ENCODE data around the gene HDGF. TPM values are rescaled to one million over a fixed set of nuclear protein-coding genes. Genes with fewer than 3 reads are reported as not detected.

Gene HDGF
- total RNA-seq, 1 experiment from 2014 or later = 310 TPM

DNA sequence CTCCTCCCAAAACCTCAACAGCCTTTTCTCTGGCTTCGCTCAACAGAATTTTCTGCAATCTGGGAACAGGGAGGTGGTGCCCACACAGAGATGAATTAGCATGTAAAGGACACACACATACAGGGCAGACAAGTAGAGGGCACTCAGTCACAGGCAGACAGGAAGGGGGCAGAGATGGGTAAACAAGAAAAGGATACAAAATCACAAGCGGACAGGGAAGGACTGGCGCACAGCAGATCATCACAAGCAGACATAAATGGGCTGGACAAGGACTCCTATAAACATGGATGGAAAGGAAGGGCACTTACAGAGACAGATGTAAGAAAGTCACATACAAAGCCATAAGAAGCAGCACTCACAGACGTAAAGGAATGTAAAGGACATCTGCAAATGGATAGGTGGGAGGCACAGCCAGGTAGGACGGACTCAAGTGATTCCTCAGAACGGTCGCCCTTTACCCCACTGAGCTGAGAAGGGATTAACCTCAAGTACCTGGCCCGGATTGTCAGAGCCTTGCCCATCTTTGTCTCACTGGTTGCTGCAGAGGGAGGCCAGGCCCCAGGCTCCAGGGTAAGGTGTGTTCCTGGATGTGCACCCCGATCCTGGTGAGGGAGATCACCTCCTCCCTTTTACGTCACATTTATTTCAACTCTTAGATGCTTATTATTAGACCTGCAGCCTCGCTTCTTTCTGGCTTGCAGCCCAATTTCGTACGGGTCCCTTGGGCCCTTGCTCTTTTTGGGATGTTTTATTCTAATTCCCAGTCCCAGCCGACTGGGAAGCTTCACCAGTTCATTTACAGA is 15.0 kb upstream of the HDGF start:
- H3K27ac ChIP-seq (ENCODE audit: insufficient read length, low read depth, low read length) = no peak overlapping the region
- no peaks in the 10 kb centered on the region for H3K27me3 ChIP-seq (ENCODE audit: insufficient read depth, low read length)
- H3K9me3 ChIP-seq (ENCODE audit: control insufficient read depth, low read depth, low read length) = no peaks in the 10 kb centered on the region
- H3K4me3 Mint-ChIP-seq = no peak overlapping the region
- no CpG with 5 or more reads among the region's 14 CpGs for WGBS (ENCODE audit: extremely low coverage, insufficient read length, low lambda C conversion rate)
- no peak overlapping the region for H2BK12ac ChIP-seq (ENCODE audit: insufficient read length, low read depth, low read length)
- no peaks in the 10 kb centered on the region for H3K27me3 Mint-ChIP-seq (ENCODE audit: low read depth)
- H2BK5ac ChIP-seq (ENCODE audit: insufficient read length, low read length) = no peak overlapping the region
- H2BK15ac ChIP-seq (ENCODE audit: low read depth, low read length) = no peak overlapping the region
- H4K8ac ChIP-seq (replicated peaks; ENCODE audit: insufficient read length, low read depth, low read length) = no peak overlapping the region
- peaks cover 9% of the 10 kb centered on the region for H3K79me1 ChIP-seq (ENCODE audit: insufficient read depth, low read depth, low read length, poor library complexity, severe bottlenecking)
- no peaks in the 10 kb centered on the region for H3K9me3 Mint-ChIP-seq
- H3K4ac ChIP-seq (ENCODE audit: low read depth, low read length) = no peak overlapping the region
- H3K4me1 ChIP-seq (ENCODE audit: insufficient read depth, low read length) = no peaks in the 10 kb centered on the region; the same call in 1 of the 2 replicates
- H3K23ac ChIP-seq (ENCODE audit: insufficient read length, low read depth, low read length) = no peak overlapping the region
- H2AFZ ChIP-seq (ENCODE audit: low read length) = no peak overlapping the region
- no peak overlapping the region for H2AK5ac ChIP-seq (ENCODE audit: insufficient read length, low read length)
- H4K5ac ChIP-seq (ENCODE audit: insufficient read length, low read depth, low read length) = peak overlapping the region; percentile 37
- TF ChIP-seq, protein P1, sequence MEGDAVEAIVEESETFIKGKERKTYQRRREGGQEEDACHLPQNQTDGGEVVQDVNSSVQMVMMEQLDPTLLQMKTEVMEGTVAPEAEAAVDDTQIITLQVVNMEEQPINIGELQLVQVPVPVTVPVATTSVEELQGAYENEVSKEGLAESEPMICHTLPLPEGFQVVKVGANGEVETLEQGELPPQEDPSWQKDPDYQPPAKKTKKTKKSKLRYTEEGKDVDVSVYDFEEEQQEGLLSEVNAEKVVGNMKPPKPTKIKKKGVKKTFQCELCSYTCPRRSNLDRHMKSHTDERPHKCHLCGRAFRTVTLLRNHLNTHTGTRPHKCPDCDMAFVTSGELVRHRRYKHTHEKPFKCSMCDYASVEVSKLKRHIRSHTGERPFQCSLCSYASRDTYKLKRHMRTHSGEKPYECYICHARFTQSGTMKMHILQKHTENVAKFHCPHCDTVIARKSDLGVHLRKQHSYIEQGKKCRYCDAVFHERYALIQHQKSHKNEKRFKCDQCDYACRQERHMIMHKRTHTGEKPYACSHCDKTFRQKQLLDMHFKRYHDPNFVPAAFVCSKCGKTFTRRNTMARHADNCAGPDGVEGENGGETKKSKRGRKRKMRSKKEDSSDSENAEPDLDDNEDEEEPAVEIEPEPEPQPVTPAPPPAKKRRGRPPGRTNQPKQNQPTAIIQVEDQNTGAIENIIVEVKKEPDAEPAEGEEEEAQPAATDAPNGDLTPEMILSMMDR (conservative IDR thresholded peaks at IDR 0.05) = no peak
- peak overlapping the region; percentile 85 for H3K4me2 ChIP-seq (ENCODE audit: insufficient read depth, insufficient read length, low read length)
- no peak overlapping the region for H2BK120ac ChIP-seq (ENCODE audit: low read depth, low read length, poor library complexity, severe bottlenecking)
- H3K79me2 ChIP-seq (ENCODE audit: insufficient read depth, low read length) = peaks cover 24% of the 10 kb centered on the region
- no peaks in the 10 kb centered on the region for H4K20me1 ChIP-seq (ENCODE audit: control insufficient read depth, insufficient read depth, insufficient read length)
- no peak overlapping the region for H3K56ac ChIP-seq (ENCODE audit: insufficient read length, low read depth, low read length)
- H3K27ac Mint-ChIP-seq = peak overlapping the region in 1 of 3 experiments; percentile 88; a peak in 3 of 7 replicates
- no peak overlapping the region for H3T11ph ChIP-seq (ENCODE audit: low read length)
- H3K23me2 ChIP-seq (ENCODE audit: insufficient read length, low read depth, low read length, poor library complexity, severe bottlenecking) = peaks cover 17% of the 10 kb centered on the region
- H3K4me1 Mint-ChIP-seq = peaks cover 31 to 33% of the 10 kb centered on the region in 2 experiments
- no peak overlapping the region for H3K14ac ChIP-seq (ENCODE audit: insufficient read depth, low read length)
- H3K18ac ChIP-seq (ENCODE audit: insufficient read length, low read depth, low read length) = peak overlapping the region; percentile 41
- DNase-seq = no peak
- H2BK20ac ChIP-seq (ENCODE audit: low read depth, low read length, poor library complexity, severe bottlenecking) = no peak overlapping the region
- H4K91ac ChIP-seq (ENCODE audit: insufficient read length, low read depth, low read length) = no peak overlapping the region
- peaks cover 11 to 27% (median 25%) of the 10 kb centered on the region in 3 experiments for H3K36me3 Mint-ChIP-seq (ENCODE audit: insufficient read depth in 1 of 3, low read depth in 3 of 3)
- H3K9ac ChIP-seq (ENCODE audit: extremely low read depth, insufficient read length, low read length) = peak overlapping the region; percentile 73
